Esophagus mucosa (tissue), 1 donor: ENCODE measurements around the gene MAS1. TPM values are rescaled to one million over a fixed set of nuclear protein-coding genes. Genes with fewer than 3 reads are reported as not detected.
"Not testable (repeated sequence)": the region's sequence is repeated elsewhere in the genome, so short reads cannot be mapped to it uniquely, and the experiment has no call there.

Source experiments
- ATAC-seq: fragments of 200-7000 bp; cut with Tn5 transposase; one replicate; pipeline ENCODE4 v1.9.1; 2020
- total RNA-seq: library from RNA; stranded (reverse); gene quantifications from one replicate; pipeline ENCODE4 v1.2.4, GENCODE V29; 2023
- donor health status: DM: yes; HTN: yes; CAD: no.

MAS1 gene
- total RNA-seq, 1 donor from 2014 or later: not detected

GRCh38 chr6:159919011-159919511, 28.3 kb downstream of the MAS1 start:
- ATAC-seq: no peak

GRCh38 chr6:159919800-159920199, 29.0 kb downstream of the MAS1 start:
- no peak for ATAC-seq

- not testable (repeated sequence) for ATAC-seq
Measured at GRCh38 chr6:159924150-159924549, 33.4 kb downstream of the MAS1 start.

GRCh38 chr6:159926542-159927203, 35.9 kb downstream of the MAS1 start:
- ATAC-seq: no peak

GRCh38 chr6:159929819-159930218, 39.0 kb downstream of the MAS1 start:
- no peak for ATAC-seq

- ATAC-seq: no peak
Measured at GRCh38 chr6:159931112-159931511, 40.3 kb downstream of the MAS1 start.

GRCh38 chr6:159931846-159932245, 41.1 kb downstream of the MAS1 start:
- ATAC-seq: no peak

- ATAC-seq: no peak
Measured at GRCh38 chr6:159933077-159933476, 42.3 kb downstream of the MAS1 start.

- ATAC-seq: peak; percentile 23
Measured at GRCh38 chr6:159934181-159934580, 43.4 kb downstream of the MAS1 start.

- no peak for ATAC-seq
Measured at GRCh38 chr6:159935065-159935464, 44.3 kb downstream of the MAS1 start.

GRCh38 chr6:159935633-159936032, 44.8 kb downstream of the MAS1 start:
- ATAC-seq: peak; percentile 69

GRCh38 chr6:159939591-159940016, 48.8 kb downstream of the MAS1 start:
- ATAC-seq: no peak

Other genes with a start within 250 kb of the MAS1 start
- gene SOD2, start 197.7 kb upstream of the MAS1 start, total RNA-seq: 280 TPM
- gene WTAP, start 163.5 kb upstream of the MAS1 start, total RNA-seq: 71.0 TPM
- 151 TPM for gene ACAT2, start 128.9 kb upstream of the MAS1 start, total RNA-seq
- 120 TPM for gene TCP1, start 101.4 kb upstream of the MAS1 start, total RNA-seq
- 53.9 TPM for gene MRPL18, start 100.5 kb upstream of the MAS1 start, total RNA-seq
- not detected for gene PNLDC1, start 90.7 kb upstream of the MAS1 start, total RNA-seq
- 53.5 TPM for gene IGF2R, start 78.1 kb downstream of the MAS1 start, total RNA-seq
- gene SLC22A1, start 230.8 kb downstream of the MAS1 start, total RNA-seq: 0.44 TPM